Sigmoid colon (tissue), 7 donors: Measurements from ENCODE around the gene ATF1. TPM values are rescaled to one million over a fixed set of nuclear protein-coding genes. Genes with fewer than 3 reads are reported as not detected.
"Not testable (repeated sequence)": the region's sequence is repeated elsewhere in the genome, so short reads cannot be mapped to it uniquely, and the experiment has no call there.

ENCODE experiments used
- DNase-seq: peaks from one replicate; pipeline ENCODE4 v3.0.0-alpha.2; 2019
- H3K27ac ChIP-seq, 4 donors: fragments of 200-600 bp; sonication (generic); one replicate each; pipeline ENCODE4 v1.5.1; 2016 to 2019; ENCODE audit warnings: mild to moderate bottlenecking in 1 of 4
- H3K27me3 ChIP-seq, 3 donors: fragments of 200-600 bp; sonication (generic); one replicate each; pipeline ENCODE4 v1.5.1; 2019; ENCODE audit warnings: mild to moderate bottlenecking in 1 of 3
- H3K36me3 ChIP-seq, 4 donors: fragments of 200-600 bp; sonication (generic); one replicate each; pipeline ENCODE4 v1.5.1; 2016 to 2019
- H3K4me1 ChIP-seq, 4 donors: fragments of 200-600 bp; sonication (generic); one replicate each; pipeline ENCODE4 v1.5.1; 2017 to 2019
- H3K4me3 ChIP-seq, 4 donors: fragments of 200-600 bp; sonication (generic); one replicate each; pipeline ENCODE4 v1.5.1; 2017 to 2019; ENCODE audit warnings: mild to moderate bottlenecking in 2 of 4, moderate library complexity in 1 of 4
- H3K9me3 ChIP-seq, 4 donors: fragments of 200-600 bp in 3 of 4; sonication (generic) in 3 of 4; one replicate each; pipeline versions ENCODE4 v1.5.1 to v1.6.1; 2013 to 2019
- EP300 ChIP-seq, 4 donors: sonication (generic); formaldehyde crosslinking; IDR thresholded peaks; one replicate each; pipeline ENCODE4 v1.6.1; 2017; ENCODE audit warnings: antibody characterized with exemption in 4 of 4
- POLR2A ChIP-seq, 2 donors: fragments of 450-650 bp; IDR thresholded peaks; one replicate each; pipeline ENCODE4 v1.6.1; 2016; ENCODE audit warnings: antibody characterized with exemption in 2 of 2, mild to moderate bottlenecking in 2 of 2, moderate library complexity in 2 of 2
- POLR2AphosphoS5 ChIP-seq, 4 donors: sonication (generic); formaldehyde crosslinking; IDR thresholded peaks; one replicate each; pipeline ENCODE4 v1.6.1; 2017; ENCODE audit warnings: antibody characterized with exemption in 4 of 4
- WGBS, 2 donors: extraction: QIAGEN DNeasy Blood & Tissue Kit; methylation state at CpG; one replicate each; pipeline ENCODE4 v1.1.7; 2013; 5-methylcytosine and 5-hydroxymethylcytosine counted together
- intact Hi-C: fragments of 100-400 bp; cut with DNase I; formaldehyde crosslinking; loops from one replicate; pipeline ENCODE4 v1.15.1; 2023
- polyA plus RNA-seq, 3 donors: library from polyadenylated mRNA; stranded (reverse); fragments of 200-250 nt; gene quantifications; one replicate each; pipeline ENCODE4 v1.2.3, GENCODE V29; 2013
- total RNA-seq, 4 donors: library from RNA; depleted of rRNA; stranded (reverse); fragments of >200 nt; gene quantifications; one replicate each; pipeline ENCODE4 v1.1.0, GENCODE V29; 2016
- TF ChIP-seq, protein P1 (sequence below), 4 experiments: fragments of 450-650 bp in 3 of 4; fragments of 200-600 bp in 1 of 4; IDR thresholded peaks; one replicate each; pipeline ENCODE4 v1.5.1; 2016 to 2019; ENCODE audit warnings: antibody characterized with exemption in 4 of 4, mild to moderate bottlenecking in 3 of 4, moderate library complexity in 2 of 4
- donor health status: healthy with polysubstance abuse.
- donor health status: Bipolar disorder and iron deficiency.
- donor health status: healthy.

ATF1 gene
- total and polyA plus RNA-seq, 7 donors = 12.6 to 27.6 (median 22.8) TPM

DNA sequence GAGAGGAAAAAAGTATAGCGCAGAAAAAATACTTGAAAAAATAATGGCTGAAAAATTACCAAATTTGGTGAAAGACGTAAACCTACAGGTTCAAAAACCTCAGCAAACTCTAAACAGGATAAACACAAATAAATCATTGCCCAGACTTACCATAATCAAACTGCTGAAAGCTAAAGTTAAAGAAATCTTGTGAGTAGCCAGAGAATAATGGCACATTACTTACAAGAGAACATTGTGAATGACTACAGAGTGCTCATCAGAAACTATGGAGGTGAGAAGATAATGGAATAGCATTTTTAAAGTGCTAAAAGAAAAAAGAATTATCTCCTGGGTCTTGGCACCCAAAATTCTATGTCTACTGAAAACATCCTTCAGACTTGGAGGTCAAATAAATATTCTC, 36.0 kb downstream of the ATF1 start:
- Histone ChIP-seq H3K4me1 (no peaks in the 10 kb centered on the region), H3K27me3 (no peaks in the 10 kb centered on the region), H3K4me3 (no peak overlapping the region), H3K36me3 (peaks cover 19 to 50% (median 34%) of the 10 kb centered on the region in 4 donors), H3K27ac (no peak overlapping the region), H3K9me3 (peaks cover 0 to 6% (median 2%) of the 10 kb centered on the region in 4 donors)
- TF ChIP-seq POLR2A (IDR thresholded peaks at IDR 0.05) = no peak
- TF ChIP-seq EP300 (IDR thresholded peaks at IDR 0.05) = no peak
- no peak for TF ChIP-seq POLR2AphosphoS5 (IDR thresholded peaks at IDR 0.05)
- TF ChIP-seq, protein P1, sequence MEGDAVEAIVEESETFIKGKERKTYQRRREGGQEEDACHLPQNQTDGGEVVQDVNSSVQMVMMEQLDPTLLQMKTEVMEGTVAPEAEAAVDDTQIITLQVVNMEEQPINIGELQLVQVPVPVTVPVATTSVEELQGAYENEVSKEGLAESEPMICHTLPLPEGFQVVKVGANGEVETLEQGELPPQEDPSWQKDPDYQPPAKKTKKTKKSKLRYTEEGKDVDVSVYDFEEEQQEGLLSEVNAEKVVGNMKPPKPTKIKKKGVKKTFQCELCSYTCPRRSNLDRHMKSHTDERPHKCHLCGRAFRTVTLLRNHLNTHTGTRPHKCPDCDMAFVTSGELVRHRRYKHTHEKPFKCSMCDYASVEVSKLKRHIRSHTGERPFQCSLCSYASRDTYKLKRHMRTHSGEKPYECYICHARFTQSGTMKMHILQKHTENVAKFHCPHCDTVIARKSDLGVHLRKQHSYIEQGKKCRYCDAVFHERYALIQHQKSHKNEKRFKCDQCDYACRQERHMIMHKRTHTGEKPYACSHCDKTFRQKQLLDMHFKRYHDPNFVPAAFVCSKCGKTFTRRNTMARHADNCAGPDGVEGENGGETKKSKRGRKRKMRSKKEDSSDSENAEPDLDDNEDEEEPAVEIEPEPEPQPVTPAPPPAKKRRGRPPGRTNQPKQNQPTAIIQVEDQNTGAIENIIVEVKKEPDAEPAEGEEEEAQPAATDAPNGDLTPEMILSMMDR (IDR thresholded peaks at IDR 0.05) = no peak
- no peak for DNase-seq
- intact Hi-C loops = no loop called here
- WGBS, 2 donors = 96 to 100% methylated on average over 2 of the region's 2 CpGs

DNA sequence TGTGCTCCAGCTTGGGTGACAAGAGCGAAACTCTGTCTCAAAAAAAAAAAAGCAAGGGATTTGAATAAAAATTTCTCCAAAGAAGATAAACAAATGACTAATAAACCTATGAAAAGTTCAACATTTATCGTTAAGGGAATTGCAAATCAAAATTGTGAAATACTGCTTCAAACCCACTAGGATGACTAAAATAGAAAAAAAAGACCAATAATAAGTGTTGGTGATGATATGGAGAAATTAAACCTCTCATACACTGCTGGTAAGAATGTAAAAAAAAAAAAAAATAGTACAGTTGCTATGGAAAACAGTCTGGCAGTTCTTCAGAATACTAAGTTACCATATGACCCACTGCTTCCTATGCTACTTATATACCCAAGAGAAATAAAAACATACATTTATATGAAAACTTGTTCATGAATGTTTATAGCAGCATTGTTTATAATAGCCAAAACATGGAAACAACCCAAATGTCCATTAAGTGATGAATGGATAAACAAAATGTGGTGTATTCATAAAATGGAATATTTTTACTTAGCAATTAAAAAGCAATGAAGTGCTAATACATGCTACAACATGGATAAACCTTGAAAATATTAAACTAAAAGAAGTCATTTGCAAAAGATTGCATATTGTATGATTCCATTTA, 39.5 kb downstream of the ATF1 start:
- Histone ChIP-seq H3K36me3 (peaks cover 11 to 25% (median 20%) of the 10 kb centered on the region in 4 donors), H3K9me3 (peaks cover 0 to 6% (median 2%) of the 10 kb centered on the region in 4 donors), H3K4me3 (no peak overlapping the region), H3K27ac (no peak overlapping the region), H3K4me1 (no peaks in the 10 kb centered on the region), H3K27me3 (no peaks in the 10 kb centered on the region)
- TF ChIP-seq POLR2A (IDR thresholded peaks at IDR 0.05) (no peak), POLR2AphosphoS5 (IDR thresholded peaks at IDR 0.05) (no peak), EP300 (IDR thresholded peaks at IDR 0.05) (no peak)
- TF ChIP-seq, protein P1 (IDR thresholded peaks at IDR 0.05) = no peak
- intact Hi-C loops = no loop called here
- 93 to 97% methylated on average over 2 of the region's 2 CpGs for WGBS, 2 donors
- DNase-seq = no peak

DNA sequence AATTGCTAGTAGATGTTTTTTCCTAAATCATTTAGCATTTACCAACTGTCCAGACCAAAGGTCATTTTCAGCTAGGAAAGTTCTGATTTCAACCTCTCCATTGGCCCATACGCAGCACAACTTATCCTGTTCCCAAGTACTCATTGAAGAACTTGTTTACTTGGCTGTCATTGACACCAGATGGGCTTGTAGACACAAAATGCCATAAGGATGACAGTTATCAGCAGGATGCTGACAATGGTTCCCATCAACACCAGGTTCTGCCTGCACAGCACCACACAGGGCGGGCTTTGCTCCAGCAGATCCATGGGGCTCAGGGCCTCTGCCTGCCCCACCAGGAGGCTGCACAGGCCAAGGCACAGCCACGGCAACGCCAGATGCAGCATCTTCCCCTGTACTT, 42.3 kb downstream of the ATF1 start:
- TF ChIP-seq POLR2AphosphoS5 (IDR thresholded peaks at IDR 0.05) (no peak), POLR2A (IDR thresholded peaks at IDR 0.05) (no peak), EP300 (IDR thresholded peaks at IDR 0.05) (no peak)
- TF ChIP-seq, protein P1 (IDR thresholded peaks at IDR 0.05) = no peak
- intact Hi-C loops = no loop called here

GRCh38 chr12:50809131-50809530, 45.2 kb downstream of the ATF1 start:
- H3K27me3 ChIP-seq, H3K4me1 ChIP-seq, H3K27ac ChIP-seq, H3K9me3 ChIP-seq, intact Hi-C loops, H3K4me3 ChIP-seq, DNase-seq: not testable (repeated sequence)
- 97 to 98% methylated on average over 4 of the region's 4 CpGs for WGBS, 2 donors
- peaks cover 3 to 44% (median 15%) of the 10 kb centered on the region in 4 donors for H3K36me3 ChIP-seq

More for the DNA sequence above, 42.3 kb downstream of the ATF1 start:
- no peak overlapping the region for H3K4me3 ChIP-seq
- no peaks in the 10 kb centered on the region for H3K27me3 ChIP-seq
- no peaks in the 10 kb centered on the region for H3K9me3 ChIP-seq
- peaks cover 0 to 19% (median 11%) of the 10 kb centered on the region in 4 donors for H3K36me3 ChIP-seq
- no peak overlapping the region for H3K27ac ChIP-seq
- no peaks in the 10 kb centered on the region for H3K4me1 ChIP-seq
- WGBS, 2 donors = 87 to 93% methylated on average over 4 of the region's 4 CpGs
- DNase-seq = no peak

DNA sequence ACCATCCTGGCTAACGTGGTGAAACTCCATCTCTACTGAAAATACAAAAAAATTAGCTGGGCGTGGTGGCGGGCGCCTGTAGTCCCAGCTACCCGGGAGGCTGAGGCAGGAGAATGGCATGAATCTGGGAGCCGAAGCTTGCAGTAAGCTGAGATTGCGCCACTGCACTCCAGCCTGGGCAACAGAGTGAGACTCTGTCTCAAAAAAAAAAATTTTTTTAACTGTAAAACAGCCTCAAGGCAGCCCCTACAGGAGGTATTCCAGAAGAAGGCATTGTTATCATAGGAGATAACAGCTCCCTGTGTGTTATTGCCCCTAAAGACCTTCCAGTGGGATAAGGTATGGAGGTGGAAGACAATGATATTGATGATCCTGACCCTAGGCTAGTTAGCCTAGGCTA, 51.0 kb downstream of the ATF1 start:
- H3K36me3 ChIP-seq = peaks cover 7 to 95% (median 35%) of the 10 kb centered on the region in 4 donors
- H3K27ac ChIP-seq, H3K27me3 ChIP-seq, H3K4me3 ChIP-seq, H3K9me3 ChIP-seq, intact Hi-C loops, H3K4me1 ChIP-seq, DNase-seq: not testable (repeated sequence)
- WGBS, 2 donors = 94 to 95% methylated on average over 7 of the region's 7 CpGs

DNA sequence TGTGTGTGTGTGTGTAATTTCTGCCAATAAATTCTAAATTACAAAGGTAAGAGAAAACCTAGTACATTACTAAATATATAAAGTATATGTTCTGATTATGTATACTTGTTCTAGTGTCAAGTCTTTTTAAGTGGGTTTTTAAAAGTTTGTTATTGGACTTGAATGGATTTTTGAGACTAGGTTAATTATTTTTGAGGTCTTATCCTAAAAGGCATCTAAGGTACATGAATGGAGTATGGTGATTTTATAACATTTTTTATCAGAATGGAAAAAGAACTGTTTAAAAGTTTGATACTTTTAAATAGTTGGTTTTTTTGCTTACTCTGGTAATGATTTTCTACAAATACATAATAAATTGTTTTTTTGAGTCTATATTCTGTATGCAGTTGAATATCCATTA, 56.3 kb downstream of the ATF1 start:
- H3K4me1 ChIP-seq = peaks cover 0 to 6% (median 2%) of the 10 kb centered on the region in 4 donors
- H3K36me3 ChIP-seq = peaks cover 0 to 51% (median 20%) of the 10 kb centered on the region in 4 donors
- TF ChIP-seq POLR2A (IDR thresholded peaks at IDR 0.05) (no peak), POLR2AphosphoS5 (IDR thresholded peaks at IDR 0.05) (no peak), EP300 (IDR thresholded peaks at IDR 0.05) (no peak)
- TF ChIP-seq, protein P1 (IDR thresholded peaks at IDR 0.05) = no peak
- no peak overlapping the region for H3K4me3 ChIP-seq
- H3K27me3 ChIP-seq = no peaks in the 10 kb centered on the region
- intact Hi-C loops = loop anchor here (5.0 to 10.0 kb wide), 2 partner anchors 53 to 265 kb away; partner anchors contain the start of gene CSRNP2
- H3K9me3 ChIP-seq = no peaks in the 10 kb centered on the region
- no peak for DNase-seq
- H3K27ac ChIP-seq = no peak overlapping the region
